ENCODE measurements around the gene KRTAP1-3. TPM values are rescaled to one million over a fixed set of nuclear protein-coding genes. Genes with fewer than 3 reads are reported as not detected.

Gene KRTAP1-3
- total and polyA plus RNA-seq, 2 of the 4 experiments (the other 2 are of a cell fraction): not detected

DNA sequence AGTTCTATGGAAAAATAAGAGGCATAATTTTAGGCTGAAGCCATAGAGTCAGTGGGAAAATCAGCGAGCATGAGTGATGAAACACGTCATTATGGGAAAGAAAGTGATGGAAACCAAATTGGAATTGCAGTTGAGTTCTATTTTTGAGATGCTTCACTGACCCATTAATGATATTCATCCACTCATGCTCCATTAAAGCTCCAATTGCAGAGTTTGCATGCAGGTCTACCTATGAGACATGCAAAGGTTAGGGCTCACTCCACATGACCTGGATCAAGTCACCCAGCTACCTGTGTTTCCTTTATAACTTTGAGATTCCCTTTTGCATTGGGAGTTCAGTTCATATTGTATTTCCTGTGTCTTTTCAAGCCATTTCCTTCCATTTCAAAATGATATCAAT is 39.0 kb upstream of the KRTAP1-3 start:
- intact Hi-C loops (cut with micrococcal nuclease): no loop called here

More for the DNA sequence above, 39.0 kb upstream of the KRTAP1-3 start:
- no peak overlapping the region for H4K91ac ChIP-seq (ENCODE audit: insufficient read depth, low read depth, low read length)
- no peak overlapping the region for H3K23ac ChIP-seq (ENCODE audit: low read depth, low read length)
- DNase-seq: no peak
- no peak overlapping the region for H3K9ac ChIP-seq (ENCODE audit: low read depth, low read length)
- in situ Hi-C loops (cut with MboI; ENCODE audit: low sequenced_read_pairs): no loop called here
- no peak overlapping the region for H3K4me2 ChIP-seq (ENCODE audit: low read depth, low read length)
- H2BK20ac ChIP-seq (ENCODE audit: low read depth, low read length): no peak overlapping the region
- H3K4me3 ChIP-seq (ENCODE audit: insufficient read depth, low read depth, low read length): no peak overlapping the region
- no peak overlapping the region for H2AK5ac ChIP-seq (ENCODE audit: low read depth, low read length)
- no peak for ATAC-seq (ENCODE audit: low read depth)
- H3K9me1 ChIP-seq (ENCODE audit: insufficient read depth, low read length): no peaks in the 10 kb centered on the region
- H2AK9ac ChIP-seq (replicated peaks; ENCODE audit: low read depth, low read length, poor library complexity): no peak overlapping the region
- no peak overlapping the region for H2AFZ ChIP-seq (replicated peaks; ENCODE audit: low read length, poor library complexity)
- no peak overlapping the region for H4K5ac ChIP-seq (ENCODE audit: low read depth, low read length)
- H3K9me3 ChIP-seq (ENCODE audit: control insufficient read depth, insufficient read depth, low read length): no peaks in the 10 kb centered on the region
- H3K14ac ChIP-seq (replicated peaks; ENCODE audit: low read depth, low read length): no peak overlapping the region
- H2BK15ac ChIP-seq (ENCODE audit: low read depth, low read length): no peak overlapping the region
- WGBS, 2 experiments (ENCODE audit: extremely low coverage in 2 of 2, insufficient read length in 1 of 2): no CpG with 5 or more reads among the region's 2 CpGs
- dilution Hi-C loops (cut with HindIII; ENCODE audit: low sequenced_read_pairs, unreplicated experiment): no loop called here
- no peaks in the 10 kb centered on the region for H3K27me3 ChIP-seq (ENCODE audit: control insufficient read depth, insufficient read depth, low read length)
- POLR2A ChIA-PET (ENCODE audit: unreplicated experiment): no interaction called here
- H3K36me3 ChIP-seq (ENCODE audit: control insufficient read depth, insufficient read depth, low read length): no peaks in the 10 kb centered on the region
- H3K56ac ChIP-seq (ENCODE audit: extremely low read depth, insufficient read depth, low read length): no peak overlapping the region
- no peak overlapping the region for H2BK5ac ChIP-seq (ENCODE audit: low read depth, low read length, poor library complexity, severe bottlenecking)
- CTCF ChIA-PET: no interaction called here
- no peak overlapping the region for H3K27ac ChIP-seq (ENCODE audit: insufficient read depth, low read length)
- H3K79me1 ChIP-seq (ENCODE audit: low read depth in 1 of 2, low read length in 2 of 2): no peaks in the 10 kb centered on the region
- no TSS peak for BruUV-seq (replicated peaks)
- no peak overlapping the region for H3K4ac ChIP-seq (ENCODE audit: low read depth, low read length)
- H3K4me1 ChIP-seq (ENCODE audit: control insufficient read depth, insufficient read depth, low read length): no peaks in the 10 kb centered on the region
- H3K18ac ChIP-seq (ENCODE audit: low read depth, low read length): no peak overlapping the region
- TF ChIP-seq POLR2A (IDR thresholded peaks at IDR 0.05; ENCODE audit: low read depth, low read length) (no peak), NFE2L2 (IDR thresholded peaks at IDR 0.05; ENCODE audit: low read depth, low read length) (no peak), SMC3 (IDR thresholded peaks at IDR 0.05; ENCODE audit: low read depth, low read length) (no peak), ELK1 (IDR thresholded peaks at IDR 0.05; ENCODE audit: borderline replicate concordance, low read depth, low read length) (no peak), CHD1 (IDR thresholded peaks at IDR 0.05; ENCODE audit: low read depth, low read length) (no peak), BHLHE40 (IDR thresholded peaks at IDR 0.05; ENCODE audit: low read depth, low read length) (no peak), RAD21 (IDR thresholded peaks at IDR 0.05; ENCODE audit: low read length) (no peak), CEBPB (IDR thresholded peaks at IDR 0.05; ENCODE audit: low read depth, low read length) (no peak), MXI1 (IDR thresholded peaks at IDR 0.05; ENCODE audit: borderline replicate concordance, low read depth, low read length) (no peak)
- TF ChIP-seq, protein P1, sequence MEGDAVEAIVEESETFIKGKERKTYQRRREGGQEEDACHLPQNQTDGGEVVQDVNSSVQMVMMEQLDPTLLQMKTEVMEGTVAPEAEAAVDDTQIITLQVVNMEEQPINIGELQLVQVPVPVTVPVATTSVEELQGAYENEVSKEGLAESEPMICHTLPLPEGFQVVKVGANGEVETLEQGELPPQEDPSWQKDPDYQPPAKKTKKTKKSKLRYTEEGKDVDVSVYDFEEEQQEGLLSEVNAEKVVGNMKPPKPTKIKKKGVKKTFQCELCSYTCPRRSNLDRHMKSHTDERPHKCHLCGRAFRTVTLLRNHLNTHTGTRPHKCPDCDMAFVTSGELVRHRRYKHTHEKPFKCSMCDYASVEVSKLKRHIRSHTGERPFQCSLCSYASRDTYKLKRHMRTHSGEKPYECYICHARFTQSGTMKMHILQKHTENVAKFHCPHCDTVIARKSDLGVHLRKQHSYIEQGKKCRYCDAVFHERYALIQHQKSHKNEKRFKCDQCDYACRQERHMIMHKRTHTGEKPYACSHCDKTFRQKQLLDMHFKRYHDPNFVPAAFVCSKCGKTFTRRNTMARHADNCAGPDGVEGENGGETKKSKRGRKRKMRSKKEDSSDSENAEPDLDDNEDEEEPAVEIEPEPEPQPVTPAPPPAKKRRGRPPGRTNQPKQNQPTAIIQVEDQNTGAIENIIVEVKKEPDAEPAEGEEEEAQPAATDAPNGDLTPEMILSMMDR (conservative IDR thresholded peaks at IDR 0.05; ENCODE audit: low read depth, low read length): no peak
- H2BK120ac ChIP-seq (ENCODE audit: low read depth, low read length): no peak overlapping the region
- H4K8ac ChIP-seq (ENCODE audit: low read depth in 2 of 2, low read length in 2 of 2): no peak overlapping the region
- no peaks in the 10 kb centered on the region for H4K20me1 ChIP-seq (ENCODE audit: insufficient read depth, low read length)

Data from IMR-90 (cell line).